HEK293 (cell line): Measurements from ENCODE around the gene GHRHR.

Experiments
- CTCF ChIA-PET: fragments of 350-600 bp; formaldehyde crosslinking; extraction: SDS; loops from one replicate; lab custom pipeline; 2021; ENCODE audit warnings: antibody characterized with exemption; lab: Yijun Ruan, JAX
- POLR2A ChIA-PET: fragments of 300-600 bp; formaldehyde crosslinking; extraction: SDS; loops from one replicate; lab custom pipeline; 2020; ENCODE audit warnings: antibody characterized with exemption, inconsistent platforms; lab: Yijun Ruan, JAX
- H3K27ac ChIP-seq: fragments of 200-500 bp; sonication (Bioruptor generic); 2 replicates; pipeline ENCODE4 v1.5.1; 2014; ENCODE audit warnings: low read depth, low read length, control low read depth, inconsistent platforms; ENCODE audit errors: extremely low read depth
- H3K36me3 ChIP-seq, 2 experiments: fragments of 200-500 bp in 1 of 2; sonication (Bioruptor generic) in 1 of 2; 1 replicate in 1 of 2; 2 replicates in 1 of 2; pipeline ENCODE4 v1.5.1; 2014 to 2017; ENCODE audit warnings: inconsistent platforms in 2 of 2, low read length in 2 of 2; ENCODE audit not compliant: control insufficient read depth in 2 of 2, insufficient read depth in 1 of 2
- H3K4me1 ChIP-seq: fragments of 200-500 bp; sonication (Bioruptor generic); 2 replicates; pipeline ENCODE4 v1.5.1; 2014; ENCODE audit warnings: mild to moderate bottlenecking, low read length, inconsistent platforms; ENCODE audit not compliant: control insufficient read depth, insufficient read depth
- H3K4me3 ChIP-seq: 2 replicates; pipeline ENCODE4 v1.5.1; 2011; ENCODE audit warnings: low read depth, mild to moderate bottlenecking, control low read depth, low read length, moderate library complexity
- H3K9me3 ChIP-seq: fragments of 200-500 bp; sonication (Bioruptor generic); 2 replicates; pipeline ENCODE4 v1.5.1; 2014; ENCODE audit warnings: low read depth, low read length, inconsistent platforms; ENCODE audit not compliant: control insufficient read depth, insufficient read depth
- BCL11B ChIP-seq: fragments of 450-650 bp; formaldehyde crosslinking; IDR thresholded peaks from 2 replicates; pipeline ENCODE4 v1.5.1; 2016; ENCODE audit warnings: low read depth, missing biosample characterization, missing genetic modification characterization
- KLF17 ChIP-seq: fragments of 450-650 bp; formaldehyde crosslinking; IDR thresholded peaks from 2 replicates; pipeline ENCODE4 v1.5.1; 2016; ENCODE audit warnings: missing biosample characterization, missing genetic modification characterization
- KLF9 ChIP-seq: fragments of 450-650 bp; formaldehyde crosslinking; IDR thresholded peaks from 2 replicates; pipeline ENCODE4 v1.5.1; 2016; ENCODE audit warnings: missing biosample characterization, missing genetic modification characterization, low read depth
- MYNN ChIP-seq: fragments of 450-650 bp; formaldehyde crosslinking; IDR thresholded peaks from 2 replicates; pipeline ENCODE4 v1.5.1; 2016; ENCODE audit warnings: missing biosample characterization, missing genetic modification characterization, borderline replicate concordance
- OSR2 ChIP-seq: fragments of 450-650 bp; formaldehyde crosslinking; IDR thresholded peaks from 2 replicates; pipeline ENCODE4 v1.5.1; 2016; ENCODE audit warnings: missing biosample characterization, missing genetic modification characterization
- PRDM10 ChIP-seq: fragments of 450-650 bp; formaldehyde crosslinking; IDR thresholded peaks from 2 replicates; pipeline ENCODE4 v1.5.1; 2016; ENCODE audit warnings: missing biosample characterization, missing genetic modification characterization
- ZBTB1 ChIP-seq: fragments of 450-650 bp; formaldehyde crosslinking; IDR thresholded peaks from 2 replicates; pipeline ENCODE4 v1.5.1; 2016; ENCODE audit warnings: missing biosample characterization, missing genetic modification characterization
- ZBTB7A ChIP-seq: fragments of 450-650 bp; formaldehyde crosslinking; IDR thresholded peaks from 2 replicates; pipeline ENCODE4 v1.5.1; 2016; ENCODE audit warnings: low read depth, missing biosample characterization, missing genetic modification characterization
- ZNF133 ChIP-seq: fragments of 450-650 bp; formaldehyde crosslinking; IDR thresholded peaks from 2 replicates; pipeline ENCODE4 v1.5.1; 2016; ENCODE audit warnings: missing biosample characterization, missing genetic modification characterization
- ZNF146 ChIP-seq: fragments of 450-650 bp; formaldehyde crosslinking; IDR thresholded peaks from 2 replicates; pipeline ENCODE4 v1.5.1; 2016; ENCODE audit warnings: missing biosample characterization, missing genetic modification characterization
- ZNF266 ChIP-seq: fragments of 450-650 bp; formaldehyde crosslinking; IDR thresholded peaks from 2 replicates; pipeline ENCODE4 v1.5.1; 2016; ENCODE audit warnings: missing biosample characterization, missing genetic modification characterization, low read depth
- ZNF521 ChIP-seq: fragments of 450-650 bp; formaldehyde crosslinking; IDR thresholded peaks from 2 replicates; pipeline ENCODE4 v1.5.1; 2017; ENCODE audit warnings: missing biosample characterization, mild to moderate bottlenecking, missing genetic modification characterization
- ZNF548 ChIP-seq: fragments of 450-650 bp; formaldehyde crosslinking; IDR thresholded peaks from 2 replicates; pipeline ENCODE4 v1.5.1; 2016; ENCODE audit warnings: missing biosample characterization, missing genetic modification characterization
- ZNF580 ChIP-seq: fragments of 450-650 bp; formaldehyde crosslinking; IDR thresholded peaks from 2 replicates; pipeline ENCODE4 v1.5.1; 2016; ENCODE audit warnings: missing biosample characterization, missing genetic modification characterization
- ZNF626 ChIP-seq: fragments of 450-650 bp; sonication (Bioruptor Pico); formaldehyde crosslinking; IDR thresholded peaks from 2 replicates; pipeline ENCODE4 v1.5.1; 2018; ENCODE audit warnings: missing biosample characterization, missing genetic modification characterization, inconsistent platforms
- ZNF639 ChIP-seq: fragments of 450-650 bp; formaldehyde crosslinking; IDR thresholded peaks from 2 replicates; pipeline ENCODE4 v1.5.1; 2016; ENCODE audit warnings: missing biosample characterization, missing genetic modification characterization
- ZNF645 ChIP-seq: fragments of 450-650 bp; formaldehyde crosslinking; IDR thresholded peaks from 2 replicates; pipeline ENCODE4; 2016; ENCODE audit warnings: missing biosample characterization, missing genetic modification characterization
- ZNF677 ChIP-seq: fragments of 450-650 bp; IDR thresholded peaks from 2 replicates; pipeline ENCODE4 v1.5.0; 2018; ENCODE audit warnings: missing biosample characterization, mild to moderate bottlenecking, missing genetic modification characterization, moderate library complexity
- ZNF707 ChIP-seq: fragments of 450-650 bp; formaldehyde crosslinking; IDR thresholded peaks from 2 replicates; pipeline ENCODE4 v1.5.1; 2016; ENCODE audit warnings: missing biosample characterization, missing genetic modification characterization
- ZNF830 ChIP-seq: fragments of 450-650 bp; IDR thresholded peaks from 2 replicates; pipeline ENCODE4 v1.5.0; 2018; ENCODE audit warnings: missing biosample characterization, missing genetic modification characterization, low read depth, mild to moderate bottlenecking, moderate library complexity
- ZSCAN30 ChIP-seq: fragments of 450-650 bp; IDR thresholded peaks from 2 replicates; pipeline ENCODE4 v1.5.1; 2018; ENCODE audit warnings: missing biosample characterization, mild to moderate bottlenecking, missing genetic modification characterization, moderate library complexity

Gene GHRHR

GRCh38 chr7:30925117-30925516 lies 38.6 kb upstream of the GHRHR start:
- H3K4me1 ChIP-seq: no peaks in the 10 kb centered on the region
- ChIA-PET POLR2A (no interaction called here), CTCF (interaction anchor here (1.1 kb wide), 1 partner anchor 14 kb away, joined by 4 read pairs; no protein-coding TSS in a partner anchor)
- no peak for TF ChIP-seq MYNN (tag by site-specific recombination)
- no peak for TF ChIP-seq ZNF626 (tag by site-specific recombination)
- TF ChIP-seq ZNF677 (tag by site-specific recombination): no peak
- TF ChIP-seq ZNF645 (tag by site-specific recombination): no peak
- no peaks in the 10 kb centered on the region for H3K36me3 ChIP-seq
- no peak overlapping the region for H3K27ac ChIP-seq
- H3K4me3 ChIP-seq: no peak overlapping the region
- no peaks in the 10 kb centered on the region for H3K9me3 ChIP-seq

- ChIA-PET POLR2A (no interaction called here), CTCF (no interaction called here)
- TF ChIP-seq ZBTB7A (tag by site-specific recombination) (no peak), PRDM10 (no peak), ZNF521 (tag by site-specific recombination) (no peak), ZNF580 (tag by site-specific recombination) (no peak), ZNF146 (tag by site-specific recombination) (no peak), ZNF639 (tag by site-specific recombination) (no peak), ZNF707 (tag by site-specific recombination) (no peak), BCL11B (tag by site-specific recombination) (no peak), ZNF133 (tag by site-specific recombination) (no peak)
Measured at GRCh38 chr7:30925913-30926312, 37.8 kb upstream of the GHRHR start.

GRCh38 chr7:30926313-30926712 lies 37.4 kb upstream of the GHRHR start:
- H3K4me1 ChIP-seq: no peaks in the 10 kb centered on the region
- no peaks in the 10 kb centered on the region for H3K36me3 ChIP-seq
- no peak overlapping the region for H3K27ac ChIP-seq
- H3K4me3 ChIP-seq: no peak overlapping the region
- H3K9me3 ChIP-seq: no peaks in the 10 kb centered on the region
- POLR2A ChIA-PET: no interaction called here
- no peak for TF ChIP-seq ZNF548
- no peak for TF ChIP-seq OSR2 (tag by site-specific recombination)
- no peak for TF ChIP-seq ZBTB1 (tag by site-specific recombination)
- no peak for TF ChIP-seq KLF9 (tag by site-specific recombination)
- no peak for TF ChIP-seq ZNF830 (tag by site-specific recombination)
- TF ChIP-seq ZNF266: no peak
- no peak for TF ChIP-seq ZNF707 (tag by site-specific recombination)
- TF ChIP-seq ZSCAN30 (tag by site-specific recombination): no peak
- no peak for TF ChIP-seq KLF17 (tag by site-specific recombination)
- CTCF ChIA-PET: no interaction called here

More at GRCh38 chr7:30925913-30926312, 37.8 kb upstream of the GHRHR start:
- no peak overlapping the region for H3K4me3 ChIP-seq
- H3K9me3 ChIP-seq: no peaks in the 10 kb centered on the region
- H3K36me3 ChIP-seq: no peaks in the 10 kb centered on the region
- no peak overlapping the region for H3K27ac ChIP-seq
- no peaks in the 10 kb centered on the region for H3K4me1 ChIP-seq
